CD8-positive, alpha-beta memory T cell (primary cell): ENCODE measurements around the gene APEH. TPM values are rescaled to one million over a fixed set of nuclear protein-coding genes. Genes with fewer than 3 reads are reported as not detected.

Experiments used
- CTCF ChIA-PET: fragments of 350-600 bp; sonication (Branson Sonifier 250); formaldehyde crosslinking; loops from one replicate; lab custom pipeline; 2021; ENCODE audit warnings: antibody characterized with exemption; lab: Charles Lee
- POLR2A ChIA-PET: fragments of 350-600 bp; sonication (Branson Sonifier 250); formaldehyde crosslinking; loops from one replicate; lab custom pipeline; 2021; ENCODE audit warnings: antibody characterized with exemption; lab: Charles Lee
- DNase-seq, 5 donors: peaks; one replicate each; pipeline versions ENCODE4 v3.0.0 to v3.0.0-alpha.2; 2020 to 2022; ENCODE audit warnings: mixed read lengths in 1 of 5
- H3K27ac ChIP-seq: one replicate; pipeline ENCODE4 v1.7.0; 2013; ENCODE audit warnings: low read depth, mild to moderate bottlenecking, low read length, moderate library complexity
- H3K27me3 ChIP-seq: 2 replicates; pipeline ENCODE4 v1.7.0; 2013; ENCODE audit warnings: low read length, mild to moderate bottlenecking; ENCODE audit not compliant: insufficient read depth, poor library complexity, severe bottlenecking
- H3K36me3 ChIP-seq: 2 replicates; pipeline ENCODE4 v1.7.0; 2013; ENCODE audit warnings: mild to moderate bottlenecking, low read length, moderate library complexity; ENCODE audit not compliant: insufficient read depth
- H3K4me1 ChIP-seq: 2 replicates; pipeline ENCODE4 v1.7.0; 2013; ENCODE audit warnings: mild to moderate bottlenecking, low read length, moderate library complexity; ENCODE audit not compliant: insufficient read depth
- H3K4me3 ChIP-seq: 2 replicates; pipeline ENCODE4 v1.7.0; 2013; ENCODE audit warnings: mild to moderate bottlenecking, low read length
- H3K9me3 ChIP-seq: 2 replicates; pipeline ENCODE4 v1.7.0; 2013; ENCODE audit warnings: mild to moderate bottlenecking, low read length
- H3K27ac Mint-ChIP-seq, 8 donors: one replicate each; pipeline ENCODE4 v1.8.0; 2020 to 2021; ENCODE audit warnings: mixed read lengths in 8 of 8, mild to moderate bottlenecking in 6 of 8, inconsistent platforms in 3 of 8, moderate library complexity in 3 of 8
- H3K27me3 Mint-ChIP-seq, 2 donors: one replicate each; pipeline ENCODE4 v1.8.0; 2020 to 2021; ENCODE audit warnings: mixed read lengths in 2 of 2, mild to moderate bottlenecking in 1 of 2, moderate library complexity in 1 of 2
- H3K36me3 Mint-ChIP-seq, 3 donors: one replicate each; pipeline ENCODE4 v1.8.0; 2020 to 2021; ENCODE audit warnings: mixed read lengths in 3 of 3, inconsistent platforms in 1 of 3, mild to moderate bottlenecking in 1 of 3
- H3K4me1 Mint-ChIP-seq, 3 donors: one replicate each; pipeline ENCODE4 v1.8.0; 2020 to 2021; ENCODE audit warnings: mixed read lengths in 3 of 3, inconsistent platforms in 1 of 3, mild to moderate bottlenecking in 1 of 3
- H3K4me3 Mint-ChIP-seq, 7 donors: one replicate each; pipeline ENCODE4 v1.8.0; 2020 to 2021; ENCODE audit warnings: mixed read lengths in 7 of 7, mild to moderate bottlenecking in 6 of 7, moderate library complexity in 4 of 7, inconsistent platforms in 2 of 7
- H3K9me3 Mint-ChIP-seq, 5 donors: one replicate each; pipeline ENCODE4 v1.8.0; 2020 to 2022; ENCODE audit warnings: mixed read lengths in 5 of 5, mild to moderate bottlenecking in 3 of 5, moderate library complexity in 2 of 5, inconsistent platforms in 1 of 5
- polyA plus RNA-seq: library from polyadenylated mRNA; unstranded; fragments of 300-500 nt; fragmentation: Illumina TruSeq; gene quantifications from one replicate; pipeline ENCODE4 v1.2.3, GENCODE V29; 2021
- total RNA-seq, 2 experiments: library from RNA; stranded (reverse); gene quantifications; one replicate each; pipeline ENCODE4 v1.2.3, GENCODE V29; 2021

The APEH gene
- total and polyA plus RNA-seq, 3 experiments from 2014 or later = 119 to 194 (median 190) TPM

GRCh38 chr3:49699281-49699979 is 25.3 kb downstream of the APEH start:
- Mint-ChIP-seq H3K27ac (no peak overlapping the region), H3K4me1 (peaks cover 0 to 4% (median 3%) of the 10 kb centered on the region in 3 donors), H3K36me3 (peaks cover 0 to 60% (median 1%) of the 10 kb centered on the region in 3 donors), H3K4me3 (no peak overlapping the region), H3K27me3 (no peaks in the 10 kb centered on the region), H3K9me3 (no peaks in the 10 kb centered on the region)
- no peak overlapping the region for H3K27ac ChIP-seq
- H3K9me3 ChIP-seq = no peaks in the 10 kb centered on the region
- no peak for DNase-seq
- H3K4me3 ChIP-seq = no peak overlapping the region
- ChIA-PET CTCF (interaction anchor here (1.0 kb wide), 1 partner anchor 13 kb away, joined by 3 read pairs; no protein-coding TSS in a partner anchor), POLR2A (no interaction called here)
- H3K27me3 ChIP-seq = no peaks in the 10 kb centered on the region
- no peaks in the 10 kb centered on the region for H3K4me1 ChIP-seq
- H3K36me3 ChIP-seq = no peaks in the 10 kb centered on the region

DNA sequence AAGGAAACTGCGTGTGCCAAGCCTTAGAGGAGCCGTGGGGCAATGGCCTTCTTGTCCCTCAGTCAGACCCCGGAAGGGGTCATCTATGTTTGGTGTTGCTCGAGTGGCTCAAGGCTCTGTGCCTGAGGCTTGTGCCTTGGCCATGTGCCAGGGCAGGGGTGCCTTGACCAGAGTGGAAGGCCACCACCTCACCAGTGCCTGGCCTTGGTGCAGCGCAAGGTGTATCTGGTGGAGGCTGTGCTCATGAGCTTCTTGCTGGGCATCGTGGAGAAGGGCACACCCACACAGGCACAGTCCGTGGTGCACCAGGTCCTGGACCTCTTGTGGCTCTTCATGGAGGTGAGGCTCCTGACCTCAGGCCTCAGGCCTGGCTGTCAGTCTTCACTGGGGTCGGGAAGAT is 25.9 kb downstream of the APEH start:
- H3K9me3 Mint-ChIP-seq = no peaks in the 10 kb centered on the region
- no peak overlapping the region for H3K4me3 Mint-ChIP-seq
- H3K27ac ChIP-seq = no peak overlapping the region

DNA sequence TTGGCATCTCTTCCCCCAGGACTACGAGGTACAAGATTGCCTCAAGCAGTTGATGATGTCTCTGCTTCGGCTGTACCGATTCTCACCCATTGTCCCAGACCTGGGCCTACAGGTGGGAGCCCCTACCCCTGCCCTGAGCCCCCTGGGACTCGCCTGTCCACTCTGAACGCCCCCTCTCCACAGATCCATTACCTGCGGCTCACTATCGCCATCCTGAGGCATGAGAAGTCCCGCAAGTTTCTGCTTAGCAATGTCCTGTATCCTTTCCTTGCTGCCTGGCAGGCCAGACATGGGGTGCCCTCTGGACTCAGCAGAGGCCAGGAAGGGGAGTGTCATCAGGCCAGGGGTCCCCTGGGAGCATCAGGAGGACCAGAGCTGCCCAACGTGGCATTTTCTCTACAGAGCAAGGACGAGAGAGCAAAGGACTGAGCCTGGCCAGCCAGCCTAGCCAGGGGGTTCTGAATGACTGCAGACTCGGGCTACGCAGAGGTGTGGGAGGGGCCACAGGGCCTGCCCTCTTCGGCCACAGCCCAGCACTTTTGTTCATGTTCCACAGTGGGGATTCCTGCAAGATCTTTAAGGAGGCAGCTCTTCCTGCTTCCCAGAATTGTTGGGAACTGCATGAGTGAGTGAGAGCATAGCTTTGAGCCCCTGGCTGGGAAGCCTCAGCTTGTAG is 26.4 kb downstream of the APEH start:
- no peaks in the 10 kb centered on the region for H3K27me3 ChIP-seq
- Mint-ChIP-seq H3K27me3 (no peaks in the 10 kb centered on the region), H3K9me3 (no peaks in the 10 kb centered on the region), H3K27ac (no peak overlapping the region), H3K4me1 (peaks cover 0 to 4% (median 3%) of the 10 kb centered on the region in 3 donors), H3K4me3 (no peak overlapping the region), H3K36me3 (peaks cover 0 to 62% (median 1%) of the 10 kb centered on the region in 3 donors)
- H3K4me3 ChIP-seq = no peak overlapping the region
- H3K36me3 ChIP-seq = no peaks in the 10 kb centered on the region
- POLR2A ChIA-PET = no interaction called here
- no peak for DNase-seq
- H3K27ac ChIP-seq = no peak overlapping the region
- H3K4me1 ChIP-seq = no peaks in the 10 kb centered on the region
- CTCF ChIA-PET = no interaction called here
- H3K9me3 ChIP-seq = no peaks in the 10 kb centered on the region

More for the DNA sequence above, 25.9 kb downstream of the APEH start:
- no peaks in the 10 kb centered on the region for H3K27me3 Mint-ChIP-seq
- H3K36me3 Mint-ChIP-seq = peaks cover 0 to 61% (median 1%) of the 10 kb centered on the region in 3 donors
- CTCF ChIA-PET = no interaction called here
- H3K27me3 ChIP-seq = no peaks in the 10 kb centered on the region
- peaks cover 0 to 4% (median 3%) of the 10 kb centered on the region in 3 donors for H3K4me1 Mint-ChIP-seq
- no peaks in the 10 kb centered on the region for H3K9me3 ChIP-seq
- no peak overlapping the region for H3K4me3 ChIP-seq
- POLR2A ChIA-PET = no interaction called here
- no peak overlapping the region for H3K27ac Mint-ChIP-seq
- no peaks in the 10 kb centered on the region for H3K4me1 ChIP-seq
- DNase-seq = no peak
- no peaks in the 10 kb centered on the region for H3K36me3 ChIP-seq

DNA sequence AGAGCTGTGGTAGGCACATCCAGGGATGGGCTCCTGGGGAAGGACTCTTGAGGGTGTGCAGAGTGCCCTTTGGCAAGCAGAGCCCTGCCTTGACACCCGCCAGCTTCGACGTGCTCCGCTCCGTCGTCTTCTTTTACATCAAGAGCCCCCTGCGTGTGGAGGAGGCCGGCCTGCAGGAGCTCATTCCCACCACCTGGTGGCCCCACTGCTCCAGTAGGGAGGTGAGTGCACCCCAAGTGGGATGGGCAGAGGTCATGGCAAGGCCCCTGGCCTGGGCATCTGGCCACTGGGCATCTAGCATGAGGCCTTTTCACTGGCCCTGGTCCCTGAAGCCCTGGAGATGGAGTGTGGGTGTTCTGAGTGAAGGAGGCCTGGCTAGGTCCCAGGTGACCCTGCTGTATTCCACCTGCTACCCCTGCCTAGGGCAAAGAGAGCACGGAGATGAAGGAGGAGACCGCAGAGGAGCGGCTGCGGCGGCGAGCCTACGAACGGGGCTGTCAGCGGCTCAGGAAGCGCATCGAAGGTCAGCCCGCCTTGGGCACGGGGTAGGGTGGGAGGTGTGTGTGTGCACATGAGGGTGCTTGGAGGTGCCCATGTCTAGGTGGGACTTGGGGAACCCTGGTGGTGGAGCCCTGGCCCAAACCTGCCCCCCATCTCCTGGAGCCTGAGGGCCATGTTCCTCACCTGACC is 27.4 kb downstream of the APEH start:
- Histone ChIP-seq H3K27me3 (no peaks in the 10 kb centered on the region), H3K4me1 (no peaks in the 10 kb centered on the region), H3K36me3 (no peaks in the 10 kb centered on the region), H3K9me3 (no peaks in the 10 kb centered on the region), H3K4me3 (no peak overlapping the region), H3K27ac (no peak overlapping the region)
- no peak overlapping the region for H3K27ac Mint-ChIP-seq
- ChIA-PET CTCF (interaction anchor here (3.7 kb wide), 1 partner anchor 137 kb away, joined by 21 read pairs; no protein-coding TSS in a partner anchor), POLR2A (no interaction called here)
- DNase-seq = no peak
- peaks cover 0 to 4% (median 3%) of the 10 kb centered on the region in 3 donors for H3K4me1 Mint-ChIP-seq
- H3K4me3 Mint-ChIP-seq = no peak overlapping the region
- H3K27me3 Mint-ChIP-seq = no peaks in the 10 kb centered on the region
- H3K36me3 Mint-ChIP-seq = peaks cover 0 to 68% (median 1%) of the 10 kb centered on the region in 3 donors
- no peaks in the 10 kb centered on the region for H3K9me3 Mint-ChIP-seq

GRCh38 chr3:49702672-49703071 is 28.5 kb downstream of the APEH start:
- Mint-ChIP-seq H3K36me3 (peaks cover 0 to 67% (median 3%) of the 10 kb centered on the region in 3 donors), H3K27me3 (no peaks in the 10 kb centered on the region), H3K4me3 (no peak overlapping the region), H3K9me3 (no peaks in the 10 kb centered on the region), H3K4me1 (peaks cover 0 to 4% (median 3%) of the 10 kb centered on the region in 3 donors), H3K27ac (no peak overlapping the region)
- Histone ChIP-seq H3K36me3 (no peaks in the 10 kb centered on the region), H3K27me3 (no peaks in the 10 kb centered on the region), H3K9me3 (no peaks in the 10 kb centered on the region), H3K4me3 (no peak overlapping the region), H3K4me1 (no peaks in the 10 kb centered on the region), H3K27ac (no peak overlapping the region)
- no peak for DNase-seq
- POLR2A ChIA-PET = no interaction called here
- CTCF ChIA-PET = interaction anchor here (1.2 to 3.7 kb wide), 5 partner anchors 10 to 163 kb away, joined by 3 to 21 read pairs (median 4); partner anchors contain the start of gene GMPPB

DNA sequence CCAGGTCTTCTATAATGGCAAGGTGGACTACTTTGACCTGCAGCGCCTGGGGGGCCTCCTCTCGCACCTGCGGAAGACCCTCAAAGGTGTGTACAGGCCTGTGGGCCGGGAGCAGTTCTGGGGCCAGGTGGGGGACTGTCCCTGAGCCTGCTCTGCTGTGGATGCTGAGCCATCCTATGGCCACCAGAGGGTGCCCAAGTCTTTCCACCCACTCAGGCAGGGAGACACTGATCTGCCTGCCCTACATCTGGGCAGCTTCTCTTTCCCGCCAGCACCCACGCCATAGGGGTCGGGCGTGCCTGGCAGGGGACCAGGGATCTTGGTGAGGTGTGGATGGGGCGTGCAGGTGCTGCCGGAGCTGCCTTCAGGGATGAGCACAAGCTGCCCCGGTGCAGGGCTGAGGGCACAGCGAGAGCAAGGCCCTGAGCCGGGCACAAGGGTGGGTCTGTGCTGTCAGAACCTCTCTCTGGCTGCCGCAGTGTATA is 29.3 kb downstream of the APEH start:
- H3K4me3 ChIP-seq = no peak overlapping the region
- Mint-ChIP-seq H3K27me3 (no peaks in the 10 kb centered on the region), H3K9me3 (no peaks in the 10 kb centered on the region), H3K4me1 (peaks cover 0 to 4% (median 3%) of the 10 kb centered on the region in 3 donors), H3K4me3 (no peak overlapping the region), H3K27ac (peak overlapping the region in 1 of 8 donors; percentile 43), H3K36me3 (peaks cover 0 to 66% (median 5%) of the 10 kb centered on the region in 3 donors)
- CTCF ChIA-PET = interaction anchor here (0.9 to 3.7 kb wide), 6 partner anchors 9 to 163 kb away, joined by 3 to 21 read pairs (median 4); partner anchors contain the start of gene GMPPB
- H3K27me3 ChIP-seq = no peaks in the 10 kb centered on the region
- H3K4me1 ChIP-seq = no peaks in the 10 kb centered on the region
- H3K9me3 ChIP-seq = no peaks in the 10 kb centered on the region
- POLR2A ChIA-PET = no interaction called here
- peak; percentile 40 to 78 (median 58) for DNase-seq
- no peak overlapping the region for H3K27ac ChIP-seq
- no peaks in the 10 kb centered on the region for H3K36me3 ChIP-seq

- no peaks in the 10 kb centered on the region for H3K9me3 ChIP-seq
- no peaks in the 10 kb centered on the region for H3K27me3 ChIP-seq
- H3K4me3 Mint-ChIP-seq = no peak overlapping the region
- peaks cover 0 to 4% (median 3%) of the 10 kb centered on the region in 3 donors for H3K4me1 Mint-ChIP-seq
- H3K36me3 ChIP-seq = no peaks in the 10 kb centered on the region
- H3K4me1 ChIP-seq = no peaks in the 10 kb centered on the region
- H3K27me3 Mint-ChIP-seq = no peaks in the 10 kb centered on the region
- POLR2A ChIA-PET = no interaction called here
- peaks cover 0 to 63% (median 6%) of the 10 kb centered on the region in 3 donors for H3K36me3 Mint-ChIP-seq
- no peak overlapping the region for H3K27ac ChIP-seq
- H3K4me3 ChIP-seq = no peak overlapping the region
- peak overlapping the region in 2 of 8 donors; percentile 47 to 69 for H3K27ac Mint-ChIP-seq
- H3K9me3 Mint-ChIP-seq = no peaks in the 10 kb centered on the region
- CTCF ChIA-PET = interaction anchor here (0.9 to 3.7 kb wide), 6 partner anchors 8 to 164 kb away, joined by 3 to 21 read pairs (median 4); partner anchors contain the start of gene GMPPB
- no peak for DNase-seq
These were observed 29.8 kb downstream of the APEH start for GRCh38 chr3:49703956-49704355.
